Subcutaneous abdominal adipose tissue (tissue), 5 donors: ENCODE data around the gene COMMD7.
"Not testable (repeated sequence)": the region's sequence is repeated elsewhere in the genome, so short reads cannot be mapped to it uniquely, and the experiment has no call there.

ENCODE experiments used
- H3K27ac ChIP-seq: one replicate; pipeline ENCODE4 v1.7.0; 2013; ENCODE audit warnings: low read depth, mild to moderate bottlenecking, inconsistent platforms, low read length, moderate library complexity
- H3K27me3 ChIP-seq, 5 donors: one replicate each; pipeline ENCODE4 v1.7.0; 2013; ENCODE audit warnings: low read length in 5 of 5, inconsistent platforms in 1 of 5; ENCODE audit not compliant: control insufficient read depth in 5 of 5, insufficient read depth in 4 of 5
- H3K36me3 ChIP-seq, 5 donors: one replicate each; pipeline ENCODE4 v1.7.0; 2013; ENCODE audit warnings: low read length in 5 of 5; ENCODE audit not compliant: control insufficient read depth in 5 of 5, insufficient read depth in 5 of 5
- H3K4me1 ChIP-seq, 5 donors: one replicate each; pipeline ENCODE4 v1.7.0; 2013; ENCODE audit warnings: low read length in 5 of 5, mild to moderate bottlenecking in 3 of 5, moderate library complexity in 1 of 5; ENCODE audit not compliant: control insufficient read depth in 5 of 5, insufficient read depth in 5 of 5
- H3K4me3 ChIP-seq, 5 donors: one replicate each; pipeline ENCODE4 v1.7.0; 2013; ENCODE audit warnings: low read length in 5 of 5, low read depth in 1 of 5
- H3K9ac ChIP-seq, 5 donors: one replicate each; pipeline ENCODE4 v1.7.0; 2013; ENCODE audit warnings: low read length in 5 of 5, mild to moderate bottlenecking in 4 of 5, moderate library complexity in 3 of 5
- H3K9me3 ChIP-seq, 5 donors: one replicate each; pipeline ENCODE4 v1.7.0; 2013; ENCODE audit warnings: low read length in 5 of 5; ENCODE audit not compliant: control insufficient read depth in 5 of 5
- donor health status: healthy.
- donor health status: healthy.
- donor health status: healthy.
- donor health status: healthy.
- donor health status: healthy.

The COMMD7 gene

DNA sequence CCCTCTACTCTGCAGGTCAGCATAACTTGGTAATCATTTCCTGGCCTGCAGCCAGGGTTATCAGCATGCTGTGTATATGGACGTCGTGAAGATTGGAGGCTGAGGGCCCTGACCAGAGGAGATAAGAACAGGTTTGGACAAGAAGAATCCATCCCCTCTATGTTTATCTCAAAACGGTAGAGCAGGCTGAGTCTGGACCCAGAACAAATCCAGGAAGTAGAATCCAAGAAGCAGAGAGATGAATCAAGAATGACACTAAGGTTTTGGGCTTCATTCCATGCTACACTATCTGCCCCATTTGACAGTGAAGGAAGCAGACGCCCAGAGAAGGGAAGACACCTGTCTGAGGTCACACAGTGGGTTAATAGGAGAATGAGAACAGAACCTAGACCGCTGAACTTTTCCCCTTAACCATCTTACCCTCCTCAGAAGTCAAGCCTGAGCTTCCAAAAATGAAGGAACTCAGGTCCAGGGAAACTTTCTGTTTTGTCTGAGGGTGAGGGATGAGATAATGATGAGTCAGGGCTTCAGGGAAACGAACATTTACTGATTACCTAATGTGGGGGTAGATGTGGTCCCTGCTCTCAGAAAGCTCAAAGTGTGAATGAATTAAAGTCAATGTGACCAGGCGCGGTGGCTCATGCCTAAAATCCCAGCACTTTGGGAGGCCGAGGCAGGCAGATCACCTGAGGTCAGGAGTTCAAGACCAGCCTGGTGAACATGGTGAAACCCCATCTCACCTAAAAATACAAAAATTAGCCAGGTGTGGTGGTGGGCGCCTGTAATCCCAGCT, 9.4 kb upstream of the COMMD7 start:
- no peak overlapping the region for H3K9ac ChIP-seq
- H3K4me3 ChIP-seq = no peak overlapping the region
- no peaks in the 10 kb centered on the region for H3K27me3 ChIP-seq
- H3K27ac ChIP-seq = no peak overlapping the region
- H3K9me3 ChIP-seq = no peaks in the 10 kb centered on the region
- peaks cover 0 to 6% (median 0%) of the 10 kb centered on the region in 5 donors for H3K4me1 ChIP-seq
- no peaks in the 10 kb centered on the region for H3K36me3 ChIP-seq

DNA sequence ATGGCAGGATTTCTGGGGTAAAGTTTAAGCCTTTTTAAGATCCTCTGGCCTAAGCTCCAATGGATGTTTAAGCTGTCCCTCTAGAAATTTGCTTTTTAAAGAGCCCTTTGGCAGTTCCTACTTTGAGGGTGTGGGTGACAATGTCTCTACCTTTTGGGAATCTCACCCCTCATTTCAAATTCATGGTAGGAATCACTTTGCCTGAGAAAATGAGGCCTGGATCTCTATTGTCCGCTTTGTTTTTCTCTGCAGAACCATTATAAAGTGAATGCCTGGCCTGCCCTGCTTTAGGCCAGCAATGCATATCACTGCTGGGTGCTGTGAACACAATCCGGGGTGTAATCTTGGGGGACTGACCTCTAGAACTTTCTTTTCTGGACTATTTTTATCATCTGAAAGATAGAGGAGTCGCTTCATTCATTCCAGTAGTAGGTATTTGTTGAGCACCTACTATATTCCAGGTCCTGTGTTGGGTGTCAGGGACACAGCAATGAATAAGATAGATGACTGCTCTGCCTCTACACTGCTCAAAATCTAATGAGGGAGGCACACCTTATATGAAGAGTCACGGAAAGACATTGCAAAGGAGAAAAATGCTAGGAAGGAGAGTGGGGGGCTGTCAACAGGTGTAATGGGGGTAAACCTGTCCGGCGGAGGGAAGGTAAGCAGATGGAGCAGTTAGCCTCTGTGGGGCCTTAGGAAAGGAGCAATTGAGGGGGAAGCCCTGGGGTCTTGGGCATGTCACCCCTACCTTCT, 8.6 kb upstream of the COMMD7 start:
- Histone ChIP-seq H3K4me1 (peaks cover 0 to 6% (median 0%) of the 10 kb centered on the region in 5 donors), H3K36me3 (no peaks in the 10 kb centered on the region), H3K4me3 (no peak overlapping the region), H3K9me3 (no peaks in the 10 kb centered on the region), H3K9ac (no peak overlapping the region), H3K27ac (no peak overlapping the region), H3K27me3 (no peaks in the 10 kb centered on the region)

- H3K9ac ChIP-seq = no peak overlapping the region
- peaks cover 0 to 6% (median 0%) of the 10 kb centered on the region in 5 donors for H3K4me1 ChIP-seq
- H3K9me3 ChIP-seq = no peaks in the 10 kb centered on the region
- H3K36me3 ChIP-seq = no peaks in the 10 kb centered on the region
- no peaks in the 10 kb centered on the region for H3K27me3 ChIP-seq
- no peak overlapping the region for H3K4me3 ChIP-seq
- H3K27ac ChIP-seq = no peak overlapping the region
Measured at GRCh38 chr20:32751293-32751692, 8.0 kb upstream of the COMMD7 start.

- no peaks in the 10 kb centered on the region for H3K36me3 ChIP-seq
- H3K27me3 ChIP-seq = no peaks in the 10 kb centered on the region
- H3K9me3 ChIP-seq = no peaks in the 10 kb centered on the region
- peaks cover 0 to 6% (median 0%) of the 10 kb centered on the region in 5 donors for H3K4me1 ChIP-seq
- no peak overlapping the region for H3K4me3 ChIP-seq
- peak overlapping the region in 1 of 5 donors; percentile 21 for H3K9ac ChIP-seq
- no peak overlapping the region for H3K27ac ChIP-seq
Measured at GRCh38 chr20:32749914-32750637, 6.8 kb upstream of the COMMD7 start.

GRCh38 chr20:32742322-32743236, 688 bp downstream of the COMMD7 start:
- Histone ChIP-seq H3K9ac (peak overlapping the region; percentile 84 to 100 (median 98)), H3K4me1 (peaks cover 5 to 17% (median 16%) of the 10 kb centered on the region in 5 donors), H3K27ac (peak overlapping the region; percentile 75), H3K9me3 (no peaks in the 10 kb centered on the region), H3K36me3 (no peaks in the 10 kb centered on the region), H3K4me3 (peak overlapping the region; percentile 84 to 93 (median 88)), H3K27me3 (no peaks in the 10 kb centered on the region)

DNA sequence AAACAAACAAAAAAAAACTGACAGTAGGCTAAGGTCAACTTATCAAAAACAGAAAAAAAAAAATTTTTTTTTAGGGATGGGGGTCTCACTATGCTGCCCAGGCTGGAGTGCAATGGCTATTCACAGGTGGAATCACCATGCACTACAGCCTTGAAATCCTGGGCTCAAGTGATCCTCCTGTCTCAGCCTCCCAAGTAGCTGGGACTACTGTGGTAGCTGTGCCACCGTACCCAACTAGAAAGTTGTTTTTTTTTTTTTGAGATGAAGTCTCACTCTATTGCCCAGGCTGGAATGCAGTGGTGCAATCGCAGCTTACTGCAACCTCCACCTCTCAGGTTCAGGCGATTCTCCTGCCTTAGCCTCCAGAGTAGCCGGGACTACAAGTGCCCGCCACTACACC, 2.1 kb downstream of the COMMD7 start:
- Histone ChIP-seq H3K4me1 (peaks cover 5 to 17% (median 16%) of the 10 kb centered on the region in 5 donors), H3K9me3 (no peaks in the 10 kb centered on the region), H3K27ac (no peak overlapping the region), H3K9ac (no peak overlapping the region), H3K36me3 (no peaks in the 10 kb centered on the region), H3K4me3 (no peak overlapping the region), H3K27me3 (no peaks in the 10 kb centered on the region)

- Histone ChIP-seq H3K36me3 (no peaks in the 10 kb centered on the region), H3K9ac (no peak overlapping the region), H3K4me3 (no peak overlapping the region), H3K4me1 (peaks cover 3 to 6% (median 5%) of the 10 kb centered on the region in 5 donors), H3K27ac (no peak overlapping the region), H3K27me3 (no peaks in the 10 kb centered on the region), H3K9me3 (no peaks in the 10 kb centered on the region)
Measured at GRCh38 chr20:32737371-32738223, 5.7 kb downstream of the COMMD7 start.

GRCh38 chr20:32731882-32732266, 11.4 kb downstream of the COMMD7 start:
- Histone ChIP-seq H3K9ac (no peak overlapping the region), H3K9me3 (no peaks in the 10 kb centered on the region), H3K36me3 (peaks cover 0 to 24% (median 10%) of the 10 kb centered on the region in 5 donors), H3K27ac (no peak overlapping the region), H3K4me3 (no peak overlapping the region), H3K4me1 (peaks cover 0 to 8% (median 6%) of the 10 kb centered on the region in 5 donors), H3K27me3 (no peaks in the 10 kb centered on the region)

DNA sequence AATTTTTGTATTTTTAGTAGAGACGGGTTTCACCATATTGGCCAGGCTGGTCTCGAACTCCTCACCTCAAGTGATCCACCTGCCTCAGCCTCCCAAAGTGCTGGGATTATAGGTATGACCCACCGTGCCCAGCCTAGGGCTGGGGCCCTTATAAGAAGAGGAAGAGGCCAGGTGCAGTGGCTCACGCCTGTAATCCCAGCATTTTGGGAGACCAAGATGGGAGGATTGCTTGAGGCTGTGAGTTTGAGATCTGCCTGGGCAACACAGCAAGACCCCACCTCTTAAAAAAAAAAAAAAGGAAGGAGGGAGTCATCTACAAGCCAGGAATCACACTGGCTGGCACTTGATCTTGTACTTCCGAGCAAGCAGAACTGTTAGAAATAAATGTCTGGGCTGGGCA, 13.9 kb downstream of the COMMD7 start:
- H3K9ac ChIP-seq, H3K4me3 ChIP-seq, H3K27ac ChIP-seq, H3K27me3 ChIP-seq, H3K4me1 ChIP-seq, H3K9me3 ChIP-seq: not testable (repeated sequence)
- H3K36me3 ChIP-seq = peaks cover 4 to 37% (median 16%) of the 10 kb centered on the region in 5 donors
